Neural cell (in vitro differentiated cells): Measurements from ENCODE around the gene BTN1A1. TPM values are rescaled to one million over a fixed set of nuclear protein-coding genes. Genes with fewer than 3 reads are reported as not detected.

ENCODE experiments used
- H2AFZ ChIP-seq: fragments of 200-600, 300-800 bp; sonication (generic), shearing (Covaris generic); 2 replicates; pipeline ENCODE4 v1.6.0; 2014; ENCODE audit warnings: low read depth, mild to moderate bottlenecking, antibody characterized with exemption, low read length, moderate library complexity
- H3F3A ChIP-seq: fragments of 200-600 bp; shearing (Covaris generic); 2 replicates; pipeline ENCODE4 v1.6.1; 2016; ENCODE audit warnings: mild to moderate bottlenecking, moderate library complexity, mixed read lengths, antibody characterized with exemption, low read length; ENCODE audit not compliant: insufficient read depth, poor library complexity, severe bottlenecking
- H3K27ac ChIP-seq: fragments of 200-600, 300-800 bp; sonication (generic), shearing (Covaris generic); 2 replicates; pipeline ENCODE4 v1.5.1; 2014; ENCODE audit warnings: mild to moderate bottlenecking, low read length, moderate library complexity
- H3K27me3 ChIP-seq: fragments of 300-800, 200-600 bp; sonication (generic), shearing (Covaris generic); 2 replicates; pipeline ENCODE4 v1.6.0; 2014; ENCODE audit warnings: mild to moderate bottlenecking, low read depth, low read length, moderate library complexity; ENCODE audit not compliant: insufficient read depth
- H3K36me3 ChIP-seq: fragments of 300-800, 200-600 bp; sonication (generic), shearing (Covaris generic); 2 replicates; pipeline ENCODE4 v1.5.1; 2014; ENCODE audit warnings: mild to moderate bottlenecking, antibody characterized with exemption, low read length, moderate library complexity; ENCODE audit not compliant: insufficient read depth
- H3K4me2 ChIP-seq: fragments of 300-800, 200-600 bp; sonication (generic), shearing (Covaris generic); 2 replicates; pipeline ENCODE4 v1.6.0; 2014; ENCODE audit warnings: mild to moderate bottlenecking, low read length
- H3K4me3 ChIP-seq: fragments of 300-800, 200-600 bp; sonication (generic), shearing (Covaris generic); 2 replicates; pipeline ENCODE4 v1.5.1; 2014; ENCODE audit warnings: mild to moderate bottlenecking, low read length, moderate library complexity
- H3K79me2 ChIP-seq: fragments of 200-600 bp; shearing (Covaris generic); replicated peaks from 2 replicates; pipeline ENCODE4 v1.6.0; 2014; ENCODE audit warnings: mild to moderate bottlenecking, low read length, moderate library complexity; ENCODE audit not compliant: insufficient read depth
- H3K9ac ChIP-seq: fragments of 300-800, 200-600 bp; sonication (generic), shearing (Covaris generic); 2 replicates; pipeline ENCODE4 v1.6.1; 2016; ENCODE audit warnings: mild to moderate bottlenecking, low read length, mixed read lengths
- H3K9me2 ChIP-seq: fragments of 200-600 bp; shearing (Covaris generic); 2 replicates; pipeline ENCODE4 v1.6.1; 2016; ENCODE audit warnings: mild to moderate bottlenecking, low read length, mixed read lengths; ENCODE audit not compliant: insufficient read depth
- H3K9me3 ChIP-seq: fragments of 200-600, 300-800 bp; sonication (generic), shearing (Covaris generic); 2 replicates; pipeline ENCODE4 v1.6.1; 2016; ENCODE audit warnings: mild to moderate bottlenecking, mixed run types, low read length, moderate library complexity, mixed read lengths
- H4K20me1 ChIP-seq: fragments of 200-600 bp; shearing (Covaris generic); 2 replicates; pipeline ENCODE4 v1.6.1; 2016; ENCODE audit warnings: mild to moderate bottlenecking, mixed run types; ENCODE audit not compliant: insufficient read depth
- EP300 ChIP-seq: fragments of 450-650 bp; conservative IDR thresholded peaks from 2 replicates; pipeline ENCODE4 v1.6.1; 2014; ENCODE audit warnings: antibody characterized with exemption, mild to moderate bottlenecking, moderate library complexity; ENCODE audit not compliant: poor library complexity, severe bottlenecking
- EZH2 ChIP-seq: fragments of 200-600, 300-800 bp; shearing (Covaris generic), sonication (generic); IDR thresholded peaks from 2 replicates; pipeline ENCODE4 v1.6.1; 2014; ENCODE audit warnings: antibody characterized with exemption, low read length, borderline replicate concordance, mild to moderate bottlenecking; ENCODE audit not compliant: insufficient read depth, poor library complexity, severe bottlenecking
- MXI1 ChIP-seq: fragments of 450-650 bp; conservative IDR thresholded peaks from 2 replicates; pipeline ENCODE4 v1.6.1; 2014; ENCODE audit warnings: antibody characterized with exemption, mild to moderate bottlenecking; ENCODE audit not compliant: poor library complexity, severe bottlenecking
- POLR2AphosphoS5 ChIP-seq: IDR thresholded peaks from 2 replicates; pipeline ENCODE4 v1.6.1; 2012
- RAD21 ChIP-seq: fragments of 450-650 bp; conservative IDR thresholded peaks from 2 replicates; pipeline ENCODE4 v1.6.1; 2014; ENCODE audit warnings: antibody characterized with exemption, mild to moderate bottlenecking, moderate library complexity
- SMC3 ChIP-seq: fragments of 450-650 bp; conservative IDR thresholded peaks from 2 replicates; pipeline ENCODE4 v1.6.1; 2014; ENCODE audit warnings: antibody characterized with exemption, mild to moderate bottlenecking, moderate library complexity; ENCODE audit not compliant: poor library complexity
- TAF1 ChIP-seq: IDR thresholded peaks from 2 replicates; pipeline ENCODE4 v1.6.1; 2012; ENCODE audit warnings: low read depth
- polyA plus RNA-seq: library from polyadenylated mRNA; depleted of rRNA; stranded (reverse); fragments of >200 nt; gene quantifications from 2 replicates; pipeline ENCODE4 v1.2.3, GENCODE V29; 2014
- TF ChIP-seq, protein P1 (sequence below): fragments of 450-650 bp; IDR thresholded peaks from 2 replicates; pipeline ENCODE4 v1.5.1; 2014; ENCODE audit warnings: antibody characterized with exemption, mild to moderate bottlenecking, moderate library complexity; ENCODE audit not compliant: poor library complexity, severe bottlenecking
- TF ChIP-seq, protein P2 (sequence below): IDR thresholded peaks from 2 replicates; pipeline ENCODE4 v1.6.1; 2012; ENCODE audit warnings: borderline replicate concordance

The BTN1A1 gene
- polyA plus RNA-seq, 1 donor from 2014 or later: not detected

DNA sequence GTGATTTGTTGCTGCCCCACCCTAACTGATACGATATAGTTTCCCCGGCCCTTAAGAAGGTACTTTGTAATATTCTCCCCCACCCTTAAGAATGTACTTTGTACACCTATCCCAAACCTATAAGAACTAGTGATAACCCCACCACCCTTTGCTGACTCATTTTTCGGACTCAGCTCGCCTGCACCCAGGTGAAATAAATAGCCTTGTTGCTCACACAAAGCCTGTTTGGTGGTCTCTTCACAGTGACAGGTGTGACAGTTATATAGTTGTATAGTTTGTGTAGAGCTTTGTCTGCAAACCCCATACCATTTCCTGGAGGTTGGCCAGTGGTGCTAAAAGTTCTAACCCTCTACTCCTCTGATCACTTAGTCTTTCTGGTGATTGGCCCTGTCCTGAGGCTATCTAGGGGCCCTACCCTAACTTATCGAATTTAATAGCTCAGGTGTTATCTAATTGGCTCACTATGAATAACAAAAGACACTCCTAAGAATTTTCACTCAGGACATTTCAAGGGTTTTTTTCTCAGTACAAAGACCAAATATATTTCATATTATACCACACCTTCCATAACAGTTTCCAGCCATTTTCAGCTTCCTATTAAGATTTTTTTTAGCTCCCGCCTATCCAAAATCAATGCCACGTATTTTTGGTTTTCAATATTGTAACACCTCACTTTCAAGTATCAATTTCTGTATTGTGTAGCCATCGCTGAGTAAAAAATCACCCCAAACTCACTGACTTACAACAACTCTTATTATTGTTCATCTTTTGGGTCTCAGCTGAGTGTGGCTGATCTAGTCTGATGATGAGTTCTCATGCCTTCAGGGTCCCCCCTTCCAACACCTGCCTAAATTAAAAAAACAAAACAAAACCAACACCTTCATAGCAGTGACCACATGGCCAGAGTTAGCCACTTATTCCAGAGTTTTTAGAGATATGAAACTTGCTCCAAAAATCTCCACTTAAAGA is 9.8 kb upstream of the BTN1A1 start:
- Histone ChIP-seq H3F3A (no peaks in the 10 kb centered on the region), H3K4me3 (no peak overlapping the region), H3K27me3 (no peaks in the 10 kb centered on the region), H3K9ac (no peak overlapping the region), H3K9me2 (no peaks in the 10 kb centered on the region), H3K79me2 (no peaks in the 10 kb centered on the region), H3K4me2 (no peak overlapping the region), H4K20me1 (no peaks in the 10 kb centered on the region), H3K36me3 (no peaks in the 10 kb centered on the region), H2AFZ (no peak overlapping the region), H3K27ac (no peak overlapping the region), H3K9me3 (peaks cover 5% of the 10 kb centered on the region)
- TF ChIP-seq MXI1 (no peak), EP300 (no peak), EZH2 (no peak), TAF1 (no peak), RAD21 (no peak), SMC3 (no peak), POLR2AphosphoS5 (no peak)
- TF ChIP-seq, protein P1, sequence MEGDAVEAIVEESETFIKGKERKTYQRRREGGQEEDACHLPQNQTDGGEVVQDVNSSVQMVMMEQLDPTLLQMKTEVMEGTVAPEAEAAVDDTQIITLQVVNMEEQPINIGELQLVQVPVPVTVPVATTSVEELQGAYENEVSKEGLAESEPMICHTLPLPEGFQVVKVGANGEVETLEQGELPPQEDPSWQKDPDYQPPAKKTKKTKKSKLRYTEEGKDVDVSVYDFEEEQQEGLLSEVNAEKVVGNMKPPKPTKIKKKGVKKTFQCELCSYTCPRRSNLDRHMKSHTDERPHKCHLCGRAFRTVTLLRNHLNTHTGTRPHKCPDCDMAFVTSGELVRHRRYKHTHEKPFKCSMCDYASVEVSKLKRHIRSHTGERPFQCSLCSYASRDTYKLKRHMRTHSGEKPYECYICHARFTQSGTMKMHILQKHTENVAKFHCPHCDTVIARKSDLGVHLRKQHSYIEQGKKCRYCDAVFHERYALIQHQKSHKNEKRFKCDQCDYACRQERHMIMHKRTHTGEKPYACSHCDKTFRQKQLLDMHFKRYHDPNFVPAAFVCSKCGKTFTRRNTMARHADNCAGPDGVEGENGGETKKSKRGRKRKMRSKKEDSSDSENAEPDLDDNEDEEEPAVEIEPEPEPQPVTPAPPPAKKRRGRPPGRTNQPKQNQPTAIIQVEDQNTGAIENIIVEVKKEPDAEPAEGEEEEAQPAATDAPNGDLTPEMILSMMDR: no peak
- TF ChIP-seq, protein P2, sequence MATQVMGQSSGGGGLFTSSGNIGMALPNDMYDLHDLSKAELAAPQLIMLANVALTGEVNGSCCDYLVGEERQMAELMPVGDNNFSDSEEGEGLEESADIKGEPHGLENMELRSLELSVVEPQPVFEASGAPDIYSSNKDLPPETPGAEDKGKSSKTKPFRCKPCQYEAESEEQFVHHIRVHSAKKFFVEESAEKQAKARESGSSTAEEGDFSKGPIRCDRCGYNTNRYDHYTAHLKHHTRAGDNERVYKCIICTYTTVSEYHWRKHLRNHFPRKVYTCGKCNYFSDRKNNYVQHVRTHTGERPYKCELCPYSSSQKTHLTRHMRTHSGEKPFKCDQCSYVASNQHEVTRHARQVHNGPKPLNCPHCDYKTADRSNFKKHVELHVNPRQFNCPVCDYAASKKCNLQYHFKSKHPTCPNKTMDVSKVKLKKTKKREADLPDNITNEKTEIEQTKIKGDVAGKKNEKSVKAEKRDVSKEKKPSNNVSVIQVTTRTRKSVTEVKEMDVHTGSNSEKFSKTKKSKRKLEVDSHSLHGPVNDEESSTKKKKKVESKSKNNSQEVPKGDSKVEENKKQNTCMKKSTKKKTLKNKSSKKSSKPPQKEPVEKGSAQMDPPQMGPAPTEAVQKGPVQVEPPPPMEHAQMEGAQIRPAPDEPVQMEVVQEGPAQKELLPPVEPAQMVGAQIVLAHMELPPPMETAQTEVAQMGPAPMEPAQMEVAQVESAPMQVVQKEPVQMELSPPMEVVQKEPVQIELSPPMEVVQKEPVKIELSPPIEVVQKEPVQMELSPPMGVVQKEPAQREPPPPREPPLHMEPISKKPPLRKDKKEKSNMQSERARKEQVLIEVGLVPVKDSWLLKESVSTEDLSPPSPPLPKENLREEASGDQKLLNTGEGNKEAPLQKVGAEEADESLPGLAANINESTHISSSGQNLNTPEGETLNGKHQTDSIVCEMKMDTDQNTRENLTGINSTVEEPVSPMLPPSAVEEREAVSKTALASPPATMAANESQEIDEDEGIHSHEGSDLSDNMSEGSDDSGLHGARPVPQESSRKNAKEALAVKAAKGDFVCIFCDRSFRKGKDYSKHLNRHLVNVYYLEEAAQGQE: no peak

- peaks cover 5% of the 10 kb centered on the region for H3K9me3 ChIP-seq
- no peaks in the 10 kb centered on the region for H4K20me1 ChIP-seq
- no peaks in the 10 kb centered on the region for H3K27me3 ChIP-seq
- H3K4me2 ChIP-seq: no peak overlapping the region
- no peak overlapping the region for H2AFZ ChIP-seq
- TF ChIP-seq, protein P2: no peak
- TF ChIP-seq EZH2: no peak
- H3K36me3 ChIP-seq: no peaks in the 10 kb centered on the region
- H3K4me3 ChIP-seq: no peak overlapping the region
- no peak overlapping the region for H3K9ac ChIP-seq
- H3K27ac ChIP-seq: no peak overlapping the region
- no peaks in the 10 kb centered on the region for H3F3A ChIP-seq
- H3K79me2 ChIP-seq: no peaks in the 10 kb centered on the region
- no peaks in the 10 kb centered on the region for H3K9me2 ChIP-seq
Observed at GRCh38 chr6:26491604-26492003, 8.5 kb upstream of the BTN1A1 start.
